Skeletal muscle tissue (tissue), 4 donors: ENCODE data around the gene ZFP64. TPM values are rescaled to one million over a fixed set of nuclear protein-coding genes. Genes with fewer than 3 reads are reported as not detected.
"Not testable (repeated sequence)": the region's sequence is repeated elsewhere in the genome, so short reads cannot be mapped to it uniquely, and the experiment has no call there.

Experiments used
- H3K27ac ChIP-seq: one replicate; pipeline ENCODE4 v1.7.0; 2013; ENCODE audit warnings: mild to moderate bottlenecking, low read depth, low read length, inconsistent platforms
- H3K27me3 ChIP-seq, 3 donors: one replicate each; pipeline ENCODE4 v1.7.0; 2013; ENCODE audit warnings: low read length in 3 of 3; ENCODE audit not compliant: control insufficient read depth in 3 of 3, insufficient read depth in 3 of 3
- H3K36me3 ChIP-seq, 3 donors: one replicate each; pipeline ENCODE4 v1.7.0; 2013; ENCODE audit warnings: low read length in 3 of 3; ENCODE audit not compliant: control insufficient read depth in 3 of 3, insufficient read depth in 3 of 3
- H3K4me1 ChIP-seq, 3 donors: one replicate each; pipeline ENCODE4 v1.7.0; 2013; ENCODE audit warnings: low read length in 3 of 3, mild to moderate bottlenecking in 3 of 3; ENCODE audit not compliant: control insufficient read depth in 3 of 3, insufficient read depth in 3 of 3
- H3K4me3 ChIP-seq, 3 donors: one replicate each; pipeline ENCODE4 v1.7.0; 2013; ENCODE audit warnings: low read length in 3 of 3
- H3K9ac ChIP-seq, 3 donors: one replicate each; pipeline ENCODE4 v1.7.0; 2013; ENCODE audit warnings: low read length in 3 of 3, mild to moderate bottlenecking in 3 of 3, moderate library complexity in 2 of 3, low read depth in 1 of 3
- H3K9me3 ChIP-seq, 3 donors: one replicate each; pipeline ENCODE4 v1.7.0; 2013; ENCODE audit warnings: low read length in 3 of 3; ENCODE audit not compliant: control insufficient read depth in 3 of 3
- total RNA-seq: library from RNA; depleted of rRNA; stranded (reverse); fragments of >200 nt; gene quantifications from one replicate; pipeline ENCODE4 v1.2.3, GENCODE V29; 2014
- donor health status: Osteomylitis.

ZFP64 gene
- total RNA-seq, 1 donor from 2014 or later: 14.1 TPM

DNA sequence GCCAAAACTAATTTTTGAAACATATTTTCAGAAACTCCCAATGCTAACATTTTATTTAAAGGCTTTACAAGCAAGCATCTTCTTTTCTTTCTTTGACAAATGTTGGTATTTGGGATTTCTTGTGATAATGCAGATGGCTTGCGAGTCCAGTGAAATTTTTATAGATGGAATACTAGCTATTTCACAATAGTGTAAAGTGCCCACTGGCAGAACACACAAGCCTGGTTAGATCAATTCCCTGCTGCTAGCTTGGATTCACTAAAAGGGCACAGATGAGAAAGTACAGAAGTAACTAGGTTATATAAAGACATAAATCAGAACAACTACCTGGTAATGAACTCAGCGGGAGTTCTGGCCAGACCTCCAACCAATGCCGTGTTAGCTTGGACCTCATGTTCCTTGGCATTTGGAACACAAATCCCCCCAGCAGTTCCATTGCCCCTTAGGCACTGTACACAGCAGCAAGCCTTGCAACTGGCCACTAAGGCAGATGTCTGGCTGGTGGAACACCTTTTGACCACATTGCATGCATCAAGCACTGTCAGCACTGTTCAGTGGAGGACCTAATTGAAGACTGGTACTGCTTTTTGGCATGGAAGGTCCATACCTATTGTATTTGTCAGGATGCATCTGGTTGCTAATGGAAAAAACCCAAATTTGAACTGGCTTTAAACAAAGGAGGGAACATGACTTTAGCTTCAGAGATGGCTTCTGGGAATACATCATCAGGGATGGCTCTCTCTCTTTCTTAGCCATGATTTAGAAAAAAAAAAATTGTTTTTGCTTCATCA, 15.6 kb upstream of the ZFP64 start:
- H3K27ac ChIP-seq: no peak overlapping the region
- H3K9ac ChIP-seq: no peak overlapping the region
- H3K4me1 ChIP-seq: no peaks in the 10 kb centered on the region
- H3K4me3 ChIP-seq: no peak overlapping the region
- H3K27me3 ChIP-seq: no peaks in the 10 kb centered on the region
- H3K9me3 ChIP-seq: peaks cover 0 to 6% (median 0%) of the 10 kb centered on the region in 3 donors
- H3K36me3 ChIP-seq: no peaks in the 10 kb centered on the region

GRCh38 chr20:52204136-52204535, 12.6 kb upstream of the ZFP64 start:
- Histone ChIP-seq H3K36me3 (no peaks in the 10 kb centered on the region), H3K4me3 (no peak overlapping the region), H3K4me1 (no peaks in the 10 kb centered on the region), H3K27me3 (no peaks in the 10 kb centered on the region), H3K9ac (no peak overlapping the region), H3K27ac (no peak overlapping the region), H3K9me3 (no peaks in the 10 kb centered on the region)

- H3K4me1 ChIP-seq: no peaks in the 10 kb centered on the region
- no peaks in the 10 kb centered on the region for H3K36me3 ChIP-seq
- H3K9me3 ChIP-seq: no peaks in the 10 kb centered on the region
- no peak overlapping the region for H3K4me3 ChIP-seq
- no peak overlapping the region for H3K9ac ChIP-seq
- H3K27me3 ChIP-seq: no peaks in the 10 kb centered on the region
- H3K27ac ChIP-seq: no peak overlapping the region
Measured at GRCh38 chr20:52201395-52201794, 9.8 kb upstream of the ZFP64 start.

DNA sequence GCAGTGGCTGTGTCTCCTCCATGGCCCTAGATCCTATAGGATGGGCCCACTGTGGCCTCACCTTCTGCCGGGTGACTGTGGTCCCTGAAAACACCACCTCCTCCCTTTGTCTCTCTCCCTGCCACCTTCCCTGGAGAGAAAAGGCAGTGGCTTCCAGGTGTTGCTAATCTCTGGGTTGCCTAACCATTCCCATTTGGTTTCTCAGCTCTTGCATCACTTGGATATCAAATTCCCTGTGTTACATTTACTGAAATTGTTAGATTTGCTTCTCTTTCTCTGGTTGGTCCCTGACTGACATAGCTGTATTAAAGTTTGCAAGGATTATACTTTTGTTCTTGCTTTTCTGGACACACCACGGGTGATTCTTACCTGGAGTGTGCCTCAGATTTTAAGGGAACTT, 9.3 kb upstream of the ZFP64 start:
- Histone ChIP-seq H3K4me1 (no peaks in the 10 kb centered on the region), H3K27ac (no peak overlapping the region), H3K27me3 (no peaks in the 10 kb centered on the region), H3K36me3 (no peaks in the 10 kb centered on the region), H3K4me3 (no peak overlapping the region), H3K9me3 (no peaks in the 10 kb centered on the region), H3K9ac (no peak overlapping the region)

DNA sequence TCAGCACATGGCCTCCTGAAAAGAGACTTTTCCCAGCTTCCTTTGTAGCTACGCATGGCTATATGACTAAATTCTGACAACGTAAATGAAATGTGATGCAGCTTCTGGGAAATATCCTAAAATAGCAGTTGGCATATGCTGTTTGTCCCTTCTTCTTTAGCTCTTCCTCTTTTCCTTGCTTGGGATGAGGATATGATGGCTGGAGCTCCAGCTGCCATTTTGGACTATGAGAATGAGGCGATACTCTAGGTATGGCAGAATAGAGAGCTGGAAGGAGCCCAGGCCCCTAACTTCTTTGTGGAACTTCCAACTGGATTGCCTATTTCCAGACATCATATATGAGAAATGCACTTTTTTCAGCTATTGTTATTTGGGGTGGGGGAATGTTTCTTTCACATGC, 5.3 kb upstream of the ZFP64 start:
- Histone ChIP-seq H3K9me3 (no peaks in the 10 kb centered on the region), H3K4me3 (no peak overlapping the region), H3K36me3 (no peaks in the 10 kb centered on the region), H3K27me3 (no peaks in the 10 kb centered on the region), H3K4me1 (peaks cover 3 to 4% (median 4%) of the 10 kb centered on the region in 3 donors), H3K9ac (no peak overlapping the region), H3K27ac (no peak overlapping the region)

DNA sequence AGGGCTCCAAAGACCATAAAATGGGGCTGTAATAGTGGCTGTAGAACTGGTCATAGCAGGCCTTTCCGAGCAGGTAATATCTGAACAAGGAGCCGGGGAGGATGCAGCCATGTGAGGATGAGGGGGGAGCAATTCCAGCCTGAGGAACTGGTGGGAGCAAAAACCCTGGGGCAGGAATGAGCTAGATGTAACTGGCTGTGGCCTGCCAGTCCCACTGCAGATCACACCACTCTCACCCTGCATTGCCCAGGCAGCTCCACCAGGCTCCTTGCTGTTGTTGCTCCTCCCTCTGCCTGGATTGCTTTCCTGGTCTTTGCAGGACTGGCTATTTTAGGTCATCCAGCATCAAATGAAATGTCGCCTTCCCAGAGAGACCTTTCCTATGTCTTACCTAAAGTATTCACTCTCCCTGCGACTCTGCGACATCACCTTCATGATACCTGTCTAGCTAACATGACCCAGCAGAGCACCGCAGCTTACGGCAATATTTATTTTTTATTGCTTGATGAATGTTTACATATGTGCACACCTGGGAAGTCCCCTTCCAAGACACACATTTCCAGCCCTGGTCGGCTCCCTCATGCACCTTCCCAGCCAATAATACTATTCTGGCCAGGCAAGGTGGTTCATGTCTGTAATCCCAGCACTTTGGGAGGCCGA, 2.4 kb upstream of the ZFP64 start:
- Histone ChIP-seq H3K9ac (no peak overlapping the region), H3K36me3 (no peaks in the 10 kb centered on the region), H3K9me3 (no peaks in the 10 kb centered on the region), H3K27ac (no peak overlapping the region), H3K4me3 (no peak overlapping the region), H3K27me3 (no peaks in the 10 kb centered on the region), H3K4me1 (peaks cover 6 to 10% (median 10%) of the 10 kb centered on the region in 3 donors)

DNA sequence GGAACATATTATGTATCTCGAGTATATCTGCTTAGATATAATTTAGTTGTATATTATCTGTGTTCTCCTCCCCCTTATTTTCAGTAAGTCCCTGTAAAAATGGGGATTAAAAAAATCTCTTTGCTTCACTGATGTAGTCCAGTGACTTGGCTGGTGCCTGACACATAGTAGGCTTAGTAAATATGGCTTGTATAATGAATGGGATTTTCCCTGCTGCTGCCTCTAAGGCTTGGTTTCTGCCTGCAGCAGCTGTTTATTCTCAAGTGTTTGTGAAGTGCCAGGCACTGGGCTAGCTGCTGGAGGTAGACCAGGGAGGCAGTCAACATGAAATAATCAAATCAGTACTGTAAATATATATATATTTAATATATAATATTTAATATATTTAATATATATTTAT, 1.6 kb upstream of the ZFP64 start:
- peaks cover 6 to 10% (median 10%) of the 10 kb centered on the region in 3 donors for H3K4me1 ChIP-seq

GRCh38 chr20:52192719-52193007, 1.1 kb upstream of the ZFP64 start:
- not testable (repeated sequence) for H3K36me3 ChIP-seq, H3K27me3 ChIP-seq, H3K9me3 ChIP-seq, H3K27ac ChIP-seq, H3K9ac ChIP-seq
- Histone ChIP-seq H3K4me3 (peak overlapping the region in 1 of 3 donors; percentile 88), H3K4me1 (peaks cover 6 to 10% (median 10%) of the 10 kb centered on the region in 3 donors)

More for the DNA sequence above, 1.6 kb upstream of the ZFP64 start:
- Histone ChIP-seq H3K4me3 (no peak overlapping the region), H3K36me3 (no peaks in the 10 kb centered on the region), H3K9ac (no peak overlapping the region), H3K27ac (no peak overlapping the region), H3K27me3 (no peaks in the 10 kb centered on the region), H3K9me3 (no peaks in the 10 kb centered on the region)

DNA sequence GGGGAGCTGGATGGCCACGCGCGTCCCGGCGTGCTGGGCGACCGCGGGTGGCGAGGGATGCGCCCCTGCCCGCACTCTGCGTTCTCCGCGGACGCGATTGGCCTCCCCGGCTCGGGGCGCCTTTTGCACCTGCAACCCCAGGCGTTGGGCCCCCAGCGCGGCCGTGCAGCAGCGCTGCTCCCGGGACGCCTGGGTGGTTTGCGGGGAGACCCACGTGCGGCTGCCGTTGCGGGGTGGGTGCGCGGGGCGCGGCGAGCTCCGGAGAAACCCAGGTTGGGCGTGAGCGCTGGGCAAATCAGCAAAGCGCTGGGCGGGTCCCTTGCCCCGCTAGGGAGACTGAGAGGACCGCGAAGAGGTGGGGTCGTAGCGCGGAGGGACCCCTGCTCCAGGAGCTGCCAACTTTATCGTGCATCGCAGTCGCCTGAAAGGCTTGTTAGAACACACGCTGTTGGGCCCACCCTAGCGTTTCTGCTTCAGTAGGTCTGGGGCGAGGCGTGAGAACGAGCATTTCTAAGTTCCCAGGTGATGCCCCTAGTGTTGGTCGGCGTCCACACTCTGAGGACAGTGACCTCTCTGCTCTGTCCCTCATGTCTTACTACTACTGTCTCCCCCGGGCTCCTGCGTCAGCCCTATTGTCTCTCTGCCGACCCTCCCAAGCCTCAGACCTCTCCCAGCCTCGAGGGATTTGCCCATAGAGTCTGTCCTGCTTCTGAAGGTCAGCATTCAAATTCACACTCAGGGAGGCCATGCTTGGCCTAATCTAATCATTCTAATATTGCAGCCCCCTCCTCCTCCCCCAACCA, 538 bp upstream of the ZFP64 start:
- H3K27ac ChIP-seq: no peak overlapping the region
- H3K4me3 ChIP-seq: peak overlapping the region; percentile 88 to 94 (median 91)
- no peaks in the 10 kb centered on the region for H3K9me3 ChIP-seq
- H3K4me1 ChIP-seq: peaks cover 6 to 10% (median 10%) of the 10 kb centered on the region in 3 donors
- H3K9ac ChIP-seq: peak overlapping the region; percentile 81 to 92 (median 83)
- peaks cover 0 to 1% (median 0%) of the 10 kb centered on the region in 3 donors for H3K36me3 ChIP-seq
- no peaks in the 10 kb centered on the region for H3K27me3 ChIP-seq
